WERI-Rb-1 (cell line): ENCODE measurements around the gene NUP43.

ENCODE experiments used
- DNase-seq: peaks from one replicate; pipeline ENCODE4 v3.0.0-alpha.2; 2020
- H3K27ac ChIP-seq: fragments of 250-450 bp; sonication (Bioruptor Pico); 2 replicates; pipeline ENCODE4 v1.5.1; 2020; ENCODE audit warnings: mild to moderate bottlenecking, moderate library complexity
- H3K27me3 ChIP-seq: fragments of 250-450 bp; sonication (Bioruptor Pico); 2 replicates; pipeline ENCODE4 v1.5.1; 2021; ENCODE audit warnings: mild to moderate bottlenecking, low read depth, moderate library complexity; ENCODE audit not compliant: insufficient read depth, severe bottlenecking
- H3K36me3 ChIP-seq: fragments of 250-450 bp; sonication (Bioruptor Pico); 2 replicates; pipeline ENCODE4 v1.5.1; 2020; ENCODE audit warnings: mild to moderate bottlenecking, moderate library complexity
- H3K4me3 ChIP-seq: 2 replicates; pipeline ENCODE4 v1.5.1; 2011; ENCODE audit warnings: low read depth, mild to moderate bottlenecking, control low read depth, low read length
- H3K9me3 ChIP-seq: fragments of 250-450 bp; sonication (Bioruptor Pico); 2 replicates; pipeline ENCODE4 v1.5.1; 2021; ENCODE audit warnings: mild to moderate bottlenecking, moderate library complexity; ENCODE audit not compliant: severe bottlenecking
- TF ChIP-seq, protein P1 (sequence below): IDR thresholded peaks from 2 replicates; pipeline ENCODE4 v1.5.1; 2011; ENCODE audit warnings: low read depth, mild to moderate bottlenecking, control low read depth, inconsistent platforms, low read length

Gene NUP43

DNA sequence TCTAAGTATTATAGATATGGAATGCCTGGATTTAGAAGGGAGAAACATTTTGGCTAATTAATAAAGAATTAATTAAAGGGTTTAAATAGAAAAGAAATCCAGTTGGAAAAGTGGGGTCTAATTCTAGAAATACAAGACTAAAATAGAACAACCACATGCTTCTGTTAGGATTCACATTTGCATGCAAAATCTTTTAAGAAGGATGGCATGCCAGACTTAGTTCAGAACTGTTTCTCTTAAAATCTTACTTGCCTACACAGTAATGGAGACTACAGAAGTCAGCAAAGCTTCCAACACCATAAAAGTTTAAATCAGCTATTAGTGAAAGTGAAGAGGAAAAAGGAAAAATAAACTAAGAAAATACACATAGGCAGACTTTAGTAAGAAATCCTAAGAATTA lies 65.1 kb downstream of the NUP43 start:
- no peak overlapping the region for H3K4me3 ChIP-seq
- H3K27ac ChIP-seq = no peak overlapping the region
- TF ChIP-seq, protein P1, sequence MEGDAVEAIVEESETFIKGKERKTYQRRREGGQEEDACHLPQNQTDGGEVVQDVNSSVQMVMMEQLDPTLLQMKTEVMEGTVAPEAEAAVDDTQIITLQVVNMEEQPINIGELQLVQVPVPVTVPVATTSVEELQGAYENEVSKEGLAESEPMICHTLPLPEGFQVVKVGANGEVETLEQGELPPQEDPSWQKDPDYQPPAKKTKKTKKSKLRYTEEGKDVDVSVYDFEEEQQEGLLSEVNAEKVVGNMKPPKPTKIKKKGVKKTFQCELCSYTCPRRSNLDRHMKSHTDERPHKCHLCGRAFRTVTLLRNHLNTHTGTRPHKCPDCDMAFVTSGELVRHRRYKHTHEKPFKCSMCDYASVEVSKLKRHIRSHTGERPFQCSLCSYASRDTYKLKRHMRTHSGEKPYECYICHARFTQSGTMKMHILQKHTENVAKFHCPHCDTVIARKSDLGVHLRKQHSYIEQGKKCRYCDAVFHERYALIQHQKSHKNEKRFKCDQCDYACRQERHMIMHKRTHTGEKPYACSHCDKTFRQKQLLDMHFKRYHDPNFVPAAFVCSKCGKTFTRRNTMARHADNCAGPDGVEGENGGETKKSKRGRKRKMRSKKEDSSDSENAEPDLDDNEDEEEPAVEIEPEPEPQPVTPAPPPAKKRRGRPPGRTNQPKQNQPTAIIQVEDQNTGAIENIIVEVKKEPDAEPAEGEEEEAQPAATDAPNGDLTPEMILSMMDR = no peak
- no peaks in the 10 kb centered on the region for H3K27me3 ChIP-seq
- H3K9me3 ChIP-seq = no peaks in the 10 kb centered on the region
- DNase-seq = no peak
- H3K36me3 ChIP-seq = peaks cover 49% of the 10 kb centered on the region

DNA sequence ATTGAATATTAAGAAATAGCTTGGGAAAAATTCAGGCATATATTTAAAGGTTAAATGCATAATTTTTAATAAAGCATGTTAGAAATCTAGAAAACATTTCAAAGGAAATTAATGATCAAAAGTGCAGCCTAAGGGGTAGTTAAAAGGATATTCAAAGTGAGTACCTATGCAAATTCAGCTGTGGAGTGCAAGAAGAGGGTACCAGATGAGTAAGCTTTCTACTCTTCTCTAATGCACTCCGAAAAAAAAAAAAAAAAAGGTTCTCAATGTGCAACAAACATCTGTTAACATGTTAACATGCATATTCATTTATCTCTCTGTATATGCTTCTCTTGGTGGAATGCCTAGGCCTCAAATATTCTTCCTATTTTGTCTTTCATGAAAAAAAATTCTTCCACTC lies 65.8 kb downstream of the NUP43 start:
- H3K27ac ChIP-seq = no peak overlapping the region
- TF ChIP-seq, protein P1 = no peak
- no peaks in the 10 kb centered on the region for H3K9me3 ChIP-seq
- no peak overlapping the region for H3K4me3 ChIP-seq
- peaks cover 56% of the 10 kb centered on the region for H3K36me3 ChIP-seq
- DNase-seq = no peak
- no peaks in the 10 kb centered on the region for H3K27me3 ChIP-seq
